ENCODE measurements around the gene KIAA1755.
A peak's percentile ranks its signal among the peaks of the same experiment; 100 is the strongest.

Gene KIAA1755

GRCh38 chr20:38241201-38241600 lies 19.3 kb downstream of the KIAA1755 start:
- no peak for DNase-seq (ENCODE audit: low spot score)

GRCh38 chr20:38239441-38239840 lies 21.1 kb downstream of the KIAA1755 start:
- no peak for DNase-seq (ENCODE audit: low spot score)

- DNase-seq (ENCODE audit: low spot score): no peak
These were observed 21.7 kb downstream of the KIAA1755 start for GRCh38 chr20:38238829-38239228.

GRCh38 chr20:38237381-38237780 lies 23.2 kb downstream of the KIAA1755 start:
- DNase-seq (ENCODE audit: low spot score): no peak

- no peak for DNase-seq (ENCODE audit: low spot score)
These were observed 28.9 kb downstream of the KIAA1755 start for GRCh38 chr20:38231531-38232121.

- DNase-seq (ENCODE audit: low spot score): no peak
These were observed 29.5 kb downstream of the KIAA1755 start for GRCh38 chr20:38230957-38231526.

- DNase-seq (ENCODE audit: low spot score): no peak
These were observed 30.3 kb downstream of the KIAA1755 start for GRCh38 chr20:38230253-38230551.

- DNase-seq (ENCODE audit: low spot score): no peak
These were observed 30.9 kb downstream of the KIAA1755 start for GRCh38 chr20:38229376-38230252.

GRCh38 chr20:38228436-38228835 lies 32.1 kb downstream of the KIAA1755 start:
- no peak for DNase-seq (ENCODE audit: low spot score)

- no peak for DNase-seq (ENCODE audit: low spot score)
These were observed 32.8 kb downstream of the KIAA1755 start for GRCh38 chr20:38227420-38228360.

GRCh38 chr20:38226553-38226952 lies 34.0 kb downstream of the KIAA1755 start:
- DNase-seq (ENCODE audit: low spot score): no peak

- no peak for DNase-seq (ENCODE audit: low spot score)
These were observed 34.7 kb downstream of the KIAA1755 start for GRCh38 chr20:38225900-38226263.

- no peak for DNase-seq (ENCODE audit: low spot score)
These were observed 35.2 kb downstream of the KIAA1755 start for GRCh38 chr20:38225240-38225899.

GRCh38 chr20:38224531-38224930 lies 36.0 kb downstream of the KIAA1755 start:
- no peak for DNase-seq (ENCODE audit: low spot score)

GRCh38 chr20:38223743-38224100 lies 36.8 kb downstream of the KIAA1755 start:
- no peak for DNase-seq (ENCODE audit: low spot score)

- DNase-seq (ENCODE audit: low spot score): no peak
These were observed 37.4 kb downstream of the KIAA1755 start for GRCh38 chr20:38222923-38223742.

GRCh38 chr20:38222231-38222922 lies 38.2 kb downstream of the KIAA1755 start:
- DNase-seq (ENCODE audit: low spot score): peak; percentile 16

- DNase-seq (ENCODE audit: low spot score): peak; percentile 41
These were observed 39.4 kb downstream of the KIAA1755 start for GRCh38 chr20:38221119-38221589.

GRCh38 chr20:38220587-38221118 lies 39.9 kb downstream of the KIAA1755 start:
- DNase-seq (ENCODE audit: low spot score): no peak
